ENCODE results near the gene PRR13.
"Not testable (repeated sequence)": the region's sequence is repeated elsewhere in the genome, so short reads cannot be mapped to it uniquely, and the experiment has no call there.

GRCh38 chr12:53417291-53417816 is 24.2 kb upstream of the PRR13 start:
- TF ChIP-seq TAF1 (IDR thresholded peaks at IDR 0.05; ENCODE audit: low read depth); CTCF (IDR thresholded peaks at IDR 0.05; ENCODE audit: poor library complexity, severe bottlenecking); REST (IDR thresholded peaks at IDR 0.05; ENCODE audit: borderline replicate concordance); EP300 (conservative IDR thresholded peaks at IDR 0.05; ENCODE audit: poor library complexity, severe bottlenecking); POLR2AphosphoS5 (IDR thresholded peaks at IDR 0.05); EZH2 (IDR thresholded peaks at IDR 0.05; ENCODE audit: borderline replicate concordance, insufficient read depth, low read length, poor library complexity, severe bottlenecking); MXI1 (conservative IDR thresholded peaks at IDR 0.05; ENCODE audit: poor library complexity, severe bottlenecking): not testable (repeated sequence)

All from neural cell (in vitro differentiated cells).